ENCODE data around the gene NTRK3. TPM values are rescaled to one million over a fixed set of nuclear protein-coding genes. Genes with fewer than 3 reads are reported as not detected.
A peak's percentile ranks its signal among the peaks of the same experiment; 100 is the strongest.

NTRK3 gene
- polyA plus RNA-seq, 1 donor from 2014 or later: 42.7 TPM

- Histone ChIP-seq H2AFZ (ENCODE audit: low read depth, low read length) (no peak overlapping the region), H3K9me3 (ENCODE audit: low read length) (no peaks in the 10 kb centered on the region), H3K9ac (ENCODE audit: low read length) (peak overlapping the region; percentile 35), H3K9me2 (ENCODE audit: insufficient read depth, low read length) (no peaks in the 10 kb centered on the region), H3K4me3 (ENCODE audit: low read length) (peak overlapping the region; percentile 39), H3K79me2 (replicated peaks; ENCODE audit: insufficient read depth, low read length) (no peaks in the 10 kb centered on the region), H3K4me2 (ENCODE audit: low read length) (peak overlapping the region; percentile 16), H4K20me1 (ENCODE audit: insufficient read depth) (no peaks in the 10 kb centered on the region), H3K36me3 (ENCODE audit: insufficient read depth, low read length) (no peaks in the 10 kb centered on the region), H3K27me3 (ENCODE audit: insufficient read depth, low read depth, low read length) (no peaks in the 10 kb centered on the region), H3F3A (ENCODE audit: insufficient read depth, low read length, poor library complexity, severe bottlenecking) (no peaks in the 10 kb centered on the region), H3K27ac (ENCODE audit: low read length) (peak overlapping the region; percentile 88)
- TF ChIP-seq MXI1 (conservative IDR thresholded peaks at IDR 0.05; ENCODE audit: poor library complexity, severe bottlenecking) (no peak), CTCF (IDR thresholded peaks at IDR 0.05; ENCODE audit: poor library complexity, severe bottlenecking) (no peak), SMC3 (conservative IDR thresholded peaks at IDR 0.05; ENCODE audit: poor library complexity) (no peak), POLR2AphosphoS5 (IDR thresholded peaks at IDR 0.05) (no peak), EZH2 (IDR thresholded peaks at IDR 0.05; ENCODE audit: borderline replicate concordance, insufficient read depth, low read length, poor library complexity, severe bottlenecking) (no peak)
- TF ChIP-seq, protein P1, sequence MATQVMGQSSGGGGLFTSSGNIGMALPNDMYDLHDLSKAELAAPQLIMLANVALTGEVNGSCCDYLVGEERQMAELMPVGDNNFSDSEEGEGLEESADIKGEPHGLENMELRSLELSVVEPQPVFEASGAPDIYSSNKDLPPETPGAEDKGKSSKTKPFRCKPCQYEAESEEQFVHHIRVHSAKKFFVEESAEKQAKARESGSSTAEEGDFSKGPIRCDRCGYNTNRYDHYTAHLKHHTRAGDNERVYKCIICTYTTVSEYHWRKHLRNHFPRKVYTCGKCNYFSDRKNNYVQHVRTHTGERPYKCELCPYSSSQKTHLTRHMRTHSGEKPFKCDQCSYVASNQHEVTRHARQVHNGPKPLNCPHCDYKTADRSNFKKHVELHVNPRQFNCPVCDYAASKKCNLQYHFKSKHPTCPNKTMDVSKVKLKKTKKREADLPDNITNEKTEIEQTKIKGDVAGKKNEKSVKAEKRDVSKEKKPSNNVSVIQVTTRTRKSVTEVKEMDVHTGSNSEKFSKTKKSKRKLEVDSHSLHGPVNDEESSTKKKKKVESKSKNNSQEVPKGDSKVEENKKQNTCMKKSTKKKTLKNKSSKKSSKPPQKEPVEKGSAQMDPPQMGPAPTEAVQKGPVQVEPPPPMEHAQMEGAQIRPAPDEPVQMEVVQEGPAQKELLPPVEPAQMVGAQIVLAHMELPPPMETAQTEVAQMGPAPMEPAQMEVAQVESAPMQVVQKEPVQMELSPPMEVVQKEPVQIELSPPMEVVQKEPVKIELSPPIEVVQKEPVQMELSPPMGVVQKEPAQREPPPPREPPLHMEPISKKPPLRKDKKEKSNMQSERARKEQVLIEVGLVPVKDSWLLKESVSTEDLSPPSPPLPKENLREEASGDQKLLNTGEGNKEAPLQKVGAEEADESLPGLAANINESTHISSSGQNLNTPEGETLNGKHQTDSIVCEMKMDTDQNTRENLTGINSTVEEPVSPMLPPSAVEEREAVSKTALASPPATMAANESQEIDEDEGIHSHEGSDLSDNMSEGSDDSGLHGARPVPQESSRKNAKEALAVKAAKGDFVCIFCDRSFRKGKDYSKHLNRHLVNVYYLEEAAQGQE (IDR thresholded peaks at IDR 0.05; ENCODE audit: borderline replicate concordance): no peak
Measured at GRCh38 chr15:88048755-88049154, 207.8 kb downstream of the NTRK3 start.

- H3K9ac ChIP-seq (ENCODE audit: low read length): peak overlapping the region; percentile 35
- peak overlapping the region; percentile 16 for H3K4me2 ChIP-seq (ENCODE audit: low read length)
- H3K79me2 ChIP-seq (replicated peaks; ENCODE audit: insufficient read depth, low read length): no peaks in the 10 kb centered on the region
- H3K27me3 ChIP-seq (ENCODE audit: insufficient read depth, low read depth, low read length): no peaks in the 10 kb centered on the region
- no peaks in the 10 kb centered on the region for H3K9me2 ChIP-seq (ENCODE audit: insufficient read depth, low read length)
- H3K27ac ChIP-seq (ENCODE audit: low read length): peak overlapping the region; percentile 88
- H4K20me1 ChIP-seq (ENCODE audit: insufficient read depth): no peaks in the 10 kb centered on the region
- H3K36me3 ChIP-seq (ENCODE audit: insufficient read depth, low read length): no peaks in the 10 kb centered on the region
- H3F3A ChIP-seq (ENCODE audit: insufficient read depth, low read length, poor library complexity, severe bottlenecking): no peaks in the 10 kb centered on the region
- no peaks in the 10 kb centered on the region for H3K9me3 ChIP-seq (ENCODE audit: low read length)
- H3K4me3 ChIP-seq (ENCODE audit: low read length): peak overlapping the region; percentile 39
- TF ChIP-seq, protein P1 (IDR thresholded peaks at IDR 0.05; ENCODE audit: borderline replicate concordance): peak; percentile 94
- TF ChIP-seq SMC3 (conservative IDR thresholded peaks at IDR 0.05; ENCODE audit: poor library complexity): peak; percentile 35
- TF ChIP-seq EZH2 (IDR thresholded peaks at IDR 0.05; ENCODE audit: borderline replicate concordance, insufficient read depth, low read length, poor library complexity, severe bottlenecking): no peak
- TF ChIP-seq RAD21 (conservative IDR thresholded peaks at IDR 0.05): no peak
- TF ChIP-seq CTCF (IDR thresholded peaks at IDR 0.05; ENCODE audit: poor library complexity, severe bottlenecking): no peak
- TF ChIP-seq TAF1 (IDR thresholded peaks at IDR 0.05; ENCODE audit: low read depth): no peak
- no peak for TF ChIP-seq MXI1 (conservative IDR thresholded peaks at IDR 0.05; ENCODE audit: poor library complexity, severe bottlenecking)
- TF ChIP-seq POLR2AphosphoS5 (IDR thresholded peaks at IDR 0.05): peak; percentile 90
- peak; percentile 100 for TF ChIP-seq EP300 (conservative IDR thresholded peaks at IDR 0.05; ENCODE audit: poor library complexity, severe bottlenecking)
- H2AFZ ChIP-seq (ENCODE audit: low read depth, low read length): no peak overlapping the region
Measured at GRCh38 chr15:88048237-88048636, 208.3 kb downstream of the NTRK3 start.

Data from neural cell (in vitro differentiated cells).